ENCODE data around the gene ARHGAP28. TPM values are rescaled to one million over a fixed set of nuclear protein-coding genes. Genes with fewer than 3 reads are reported as not detected.
"Not testable (repeated sequence)": the region's sequence is repeated elsewhere in the genome, so short reads cannot be mapped to it uniquely, and the experiment has no call there.

Gene ARHGAP28
- polyA plus RNA-seq, 1 of the 3 experiments (the other 2 are of a cell fraction): 0.99 TPM

GRCh38 chr18:6934859-6935258 is 205.3 kb downstream of the ARHGAP28 start (continued):
- no peak for TF ChIP-seq USF2 (IDR thresholded peaks at IDR 0.05; ENCODE audit: borderline replicate concordance, low read depth, low read length)
- TF ChIP-seq YY1 (IDR thresholded peaks at IDR 0.05; ENCODE audit: low read depth): no peak
- no peak for TF ChIP-seq NFIC (IDR thresholded peaks at IDR 0.05; ENCODE audit: borderline replicate concordance)
- TF ChIP-seq CTCF (IDR thresholded peaks at IDR 0.05): no peak
- TF ChIP-seq EZH2phosphoT487 (IDR thresholded peaks at IDR 0.05; ENCODE audit: borderline replicate concordance, low read depth): no peak
- no peak for TF ChIP-seq TCF12 (IDR thresholded peaks at IDR 0.05)

- Histone ChIP-seq H3K27ac (ENCODE audit: low read depth in 2 of 2, low read length in 1 of 2) (no peak overlapping the region), H3F3A (replicated peaks; ENCODE audit: insufficient read depth) (no peaks in the 10 kb centered on the region), H3K9me2 (no peaks in the 10 kb centered on the region), H3K4me3 (ENCODE audit: low read depth in 2 of 2, low read length in 1 of 2) (no peak overlapping the region), H3K9ac (no peak overlapping the region), H3K36me3 (replicated peaks in 1 of 2; ENCODE audit: control insufficient read depth in 1 of 2, insufficient read depth in 2 of 2, low read length in 1 of 2) (no peaks in the 10 kb centered on the region), H3K27me3 (ENCODE audit: insufficient read depth) (no peaks in the 10 kb centered on the region), H2AFZ (ENCODE audit: low read depth) (no peak overlapping the region), H3K79me2 (ENCODE audit: insufficient read depth) (no peaks in the 10 kb centered on the region), H3K9me3 (no peaks in the 10 kb centered on the region), H3K4me1 (ENCODE audit: control insufficient read depth in 1 of 2, insufficient read depth in 2 of 2, low read depth in 1 of 2, low read length in 1 of 2) (peaks cover 0 to 9% of the 10 kb centered on the region in 2 experiments; a peak in 1 of 4 replicates), H3K4me2 (no peak overlapping the region), H4K20me1 (ENCODE audit: insufficient read depth) (no peaks in the 10 kb centered on the region)
- ChIA-PET CTCF (interaction anchor here (1.0 kb wide), 1 partner anchor 46 kb away, joined by 3 read pairs; no protein-coding TSS in a partner anchor), POLR2A (no interaction called here)
- TF ChIP-seq, protein P1, sequence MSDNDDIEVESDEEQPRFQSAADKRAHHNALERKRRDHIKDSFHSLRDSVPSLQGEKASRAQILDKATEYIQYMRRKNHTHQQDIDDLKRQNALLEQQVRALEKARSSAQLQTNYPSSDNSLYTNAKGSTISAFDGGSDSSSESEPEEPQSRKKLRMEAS (IDR thresholded peaks at IDR 0.05; ENCODE audit: low read depth): no peak
- TF ChIP-seq JUND (IDR thresholded peaks at IDR 0.05): no peak
- no peak for TF ChIP-seq REST (IDR thresholded peaks at IDR 0.05; ENCODE audit: low read depth, low read length)
- 61% methylated on average over 7 of the region's 7 CpGs for WGBS (ENCODE audit: low lambda C conversion rate)
- no peak for DNase-seq
These were observed 208.5 kb downstream of the ARHGAP28 start for GRCh38 chr18:6938003-6938402.

DNA sequence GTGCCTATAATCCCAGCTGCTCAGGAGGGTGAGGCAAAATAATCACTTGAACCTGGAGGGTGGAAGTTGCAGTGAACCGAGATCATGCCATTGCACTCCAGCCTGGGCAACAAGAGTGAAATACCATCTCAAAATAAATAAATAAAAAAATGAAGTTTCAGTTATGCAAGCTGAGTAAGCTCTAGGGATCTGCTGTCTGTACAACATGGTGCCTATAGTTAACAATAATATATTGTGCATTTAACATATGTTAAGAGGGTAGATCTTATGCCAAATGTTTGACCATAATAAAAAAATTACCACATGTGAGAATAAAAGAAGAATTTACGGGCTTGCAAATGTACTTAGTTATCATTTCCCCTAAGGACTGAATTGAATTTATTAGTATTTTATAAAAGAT is 208.9 kb downstream of the ARHGAP28 start:
- H3K79me2 ChIP-seq (ENCODE audit: insufficient read depth); H3K9me2 ChIP-seq; H3K4me1 ChIP-seq (ENCODE audit: control insufficient read depth in 1 of 2, insufficient read depth in 2 of 2, low read depth in 1 of 2, low read length in 1 of 2); H3K27ac ChIP-seq (ENCODE audit: low read depth in 2 of 2, low read length in 1 of 2); DNase-seq; H3K27me3 ChIP-seq (ENCODE audit: insufficient read depth); H3K4me3 ChIP-seq (ENCODE audit: low read depth in 2 of 2, low read length in 1 of 2); CTCF ChIA-PET; H3K4me2 ChIP-seq; H2AFZ ChIP-seq (ENCODE audit: low read depth); H4K20me1 ChIP-seq (ENCODE audit: insufficient read depth); H3K36me3 ChIP-seq (replicated peaks in 1 of 2; ENCODE audit: control insufficient read depth in 1 of 2, insufficient read depth in 2 of 2, low read length in 1 of 2); H3K9ac ChIP-seq; POLR2A ChIA-PET; H3F3A ChIP-seq (replicated peaks; ENCODE audit: insufficient read depth); H3K9me3 ChIP-seq: not testable (repeated sequence)
- WGBS (ENCODE audit: low lambda C conversion rate): 51% methylated on average over 2 of the region's 2 CpGs
